Right lobe of liver (tissue), 4 donors: ENCODE data around the gene PTPN11.

Source experiments
- POLR2A ChIP-seq: fragments of 450-650 bp; IDR thresholded peaks from one replicate; pipeline ENCODE4 v1.6.1; 2017; ENCODE audit warnings: antibody characterized with exemption, mild to moderate bottlenecking
- TF ChIP-seq, protein P1 (sequence below), 4 donors: fragments of 200-600 bp in 3 of 4; fragments of 450-650 bp in 1 of 4; IDR thresholded peaks; one replicate each; pipeline versions ENCODE4 v1.5.1 to v1.8.0; 2016 to 2022; ENCODE audit warnings: antibody characterized with exemption in 4 of 4, mild to moderate bottlenecking in 2 of 4
- donor health status: DM: no; HTN: no; CAD: no.
- donor health status: DM: no; HTN: no; CAD: no.
- donor health status: DM: no; HTN: yes; CAD: no.

DNA sequence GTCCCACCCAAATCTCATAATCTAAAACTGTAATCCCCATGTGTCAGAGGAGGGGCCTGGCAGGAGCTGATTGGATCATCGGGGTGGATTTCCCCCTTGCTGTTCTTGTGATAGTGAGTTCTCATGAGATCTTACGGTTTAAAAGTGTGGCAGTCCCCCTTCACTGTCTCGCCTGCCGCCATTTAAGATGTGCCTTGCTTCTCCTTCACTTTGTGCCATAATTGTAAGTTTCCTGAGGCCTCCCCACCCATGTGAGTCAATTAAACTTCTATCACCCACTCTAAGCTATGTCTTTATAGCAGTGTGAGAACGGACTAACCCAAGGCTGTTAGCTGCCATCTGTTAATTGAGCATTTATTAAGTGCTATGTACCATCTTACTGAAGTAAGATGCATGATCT lies 105.1 kb downstream of the PTPN11 start:
- TF ChIP-seq, protein P1, sequence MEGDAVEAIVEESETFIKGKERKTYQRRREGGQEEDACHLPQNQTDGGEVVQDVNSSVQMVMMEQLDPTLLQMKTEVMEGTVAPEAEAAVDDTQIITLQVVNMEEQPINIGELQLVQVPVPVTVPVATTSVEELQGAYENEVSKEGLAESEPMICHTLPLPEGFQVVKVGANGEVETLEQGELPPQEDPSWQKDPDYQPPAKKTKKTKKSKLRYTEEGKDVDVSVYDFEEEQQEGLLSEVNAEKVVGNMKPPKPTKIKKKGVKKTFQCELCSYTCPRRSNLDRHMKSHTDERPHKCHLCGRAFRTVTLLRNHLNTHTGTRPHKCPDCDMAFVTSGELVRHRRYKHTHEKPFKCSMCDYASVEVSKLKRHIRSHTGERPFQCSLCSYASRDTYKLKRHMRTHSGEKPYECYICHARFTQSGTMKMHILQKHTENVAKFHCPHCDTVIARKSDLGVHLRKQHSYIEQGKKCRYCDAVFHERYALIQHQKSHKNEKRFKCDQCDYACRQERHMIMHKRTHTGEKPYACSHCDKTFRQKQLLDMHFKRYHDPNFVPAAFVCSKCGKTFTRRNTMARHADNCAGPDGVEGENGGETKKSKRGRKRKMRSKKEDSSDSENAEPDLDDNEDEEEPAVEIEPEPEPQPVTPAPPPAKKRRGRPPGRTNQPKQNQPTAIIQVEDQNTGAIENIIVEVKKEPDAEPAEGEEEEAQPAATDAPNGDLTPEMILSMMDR (IDR thresholded peaks at IDR 0.05) = no peak
- TF ChIP-seq POLR2A = no peak
